Activated CD4-positive, alpha-beta T cell treated with anti-CD3 and anti-CD28 coated beads, Interleukin-2, amount 50 U/mL, for 1 hour (primary cell): ENCODE measurements around the gene LCT.
"Not testable (repeated sequence)": the region's sequence is repeated elsewhere in the genome, so short reads cannot be mapped to it uniquely, and the experiment has no call there.

Source experiments
- DNase-seq: peaks from one replicate; pipeline ENCODE4 v3.0.0-alpha.2; 2020

Gene LCT

DNA sequence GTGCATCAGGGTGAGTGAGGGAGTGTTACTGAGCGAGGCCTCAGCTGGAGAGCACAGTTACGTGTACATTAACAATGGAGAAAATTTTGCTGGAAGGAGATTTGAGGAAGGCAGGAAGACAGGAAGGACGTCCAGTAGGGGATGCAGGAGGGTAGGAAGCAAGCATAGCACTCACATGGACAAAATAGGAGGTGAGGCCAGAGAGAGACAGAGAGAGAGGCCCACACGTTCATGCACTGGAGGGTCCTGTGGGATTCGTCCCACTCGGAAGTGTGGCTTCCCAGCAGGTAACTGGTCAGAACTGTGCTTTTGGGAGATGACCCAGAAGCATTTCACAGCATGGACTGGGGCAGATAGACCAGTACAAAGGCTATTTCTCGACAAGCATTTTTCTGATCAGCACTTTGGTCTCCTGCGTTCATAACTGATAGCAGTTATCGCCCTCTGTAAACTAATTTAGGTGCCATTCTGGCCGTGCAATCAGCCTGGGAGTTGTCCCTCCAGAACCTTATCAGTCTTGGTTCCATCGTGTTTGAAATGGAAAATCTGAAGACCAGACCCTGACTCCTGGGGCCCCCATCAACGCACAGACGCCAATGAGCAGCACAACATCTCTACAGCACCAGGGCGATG is 5.7 kb downstream of the LCT start:
- no peak for DNase-seq

DNA sequence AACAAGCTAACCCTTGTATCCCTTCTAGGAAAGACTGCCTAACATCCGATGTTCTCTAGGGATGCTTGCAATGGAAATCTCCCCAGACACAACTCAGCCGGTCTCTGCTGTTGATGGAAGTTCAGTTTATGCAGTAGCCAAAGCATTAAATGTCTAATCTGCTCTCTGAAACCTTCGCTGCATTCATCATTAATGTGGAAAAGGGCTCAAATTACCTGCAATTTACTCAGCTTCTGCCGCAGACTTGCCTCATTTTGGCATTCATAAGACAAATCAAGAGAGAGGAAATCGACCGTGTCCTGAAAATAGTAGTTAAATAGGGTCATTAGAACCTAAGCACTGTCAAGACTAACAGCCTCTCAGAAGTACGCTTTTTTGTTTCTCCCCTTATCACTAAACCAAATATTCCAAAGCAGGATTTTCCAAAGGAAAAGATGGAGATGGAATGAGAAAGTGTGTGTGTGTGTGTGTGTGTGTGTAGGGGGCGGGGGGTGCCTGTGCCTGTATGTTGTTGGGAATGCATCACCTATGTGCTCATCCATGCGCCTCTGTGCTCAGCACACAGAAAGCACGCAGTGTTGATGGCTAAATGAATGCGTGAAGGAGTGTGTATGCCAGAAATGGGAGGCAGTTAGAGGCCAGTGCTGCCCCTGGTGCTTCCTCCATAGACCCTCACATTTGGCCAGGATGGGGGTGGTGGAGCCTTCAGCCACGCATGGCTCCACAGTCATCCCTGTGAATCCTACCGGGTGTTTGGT is 7.4 kb downstream of the LCT start:
- DNase-seq = no peak

DNA sequence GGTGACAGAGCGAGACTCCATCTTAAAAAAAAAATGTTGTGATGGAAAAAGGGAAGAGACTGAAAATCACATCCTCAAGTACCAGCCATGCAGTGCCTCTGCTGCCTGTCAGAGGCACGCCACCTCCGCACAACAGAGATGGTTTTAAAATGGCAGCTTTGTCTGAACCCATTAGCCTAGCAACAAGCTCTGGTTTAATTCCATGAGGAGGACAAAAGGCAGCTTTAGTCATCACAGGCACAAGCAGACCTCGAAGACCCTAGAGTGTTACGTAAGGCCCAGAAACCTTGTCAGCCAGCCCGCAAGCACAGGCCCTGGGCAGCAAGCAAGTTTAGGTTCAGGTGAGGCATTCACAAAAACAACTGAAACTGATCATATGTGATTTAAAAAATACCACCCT is 10.4 kb downstream of the LCT start:
- no peak for DNase-seq

DNA sequence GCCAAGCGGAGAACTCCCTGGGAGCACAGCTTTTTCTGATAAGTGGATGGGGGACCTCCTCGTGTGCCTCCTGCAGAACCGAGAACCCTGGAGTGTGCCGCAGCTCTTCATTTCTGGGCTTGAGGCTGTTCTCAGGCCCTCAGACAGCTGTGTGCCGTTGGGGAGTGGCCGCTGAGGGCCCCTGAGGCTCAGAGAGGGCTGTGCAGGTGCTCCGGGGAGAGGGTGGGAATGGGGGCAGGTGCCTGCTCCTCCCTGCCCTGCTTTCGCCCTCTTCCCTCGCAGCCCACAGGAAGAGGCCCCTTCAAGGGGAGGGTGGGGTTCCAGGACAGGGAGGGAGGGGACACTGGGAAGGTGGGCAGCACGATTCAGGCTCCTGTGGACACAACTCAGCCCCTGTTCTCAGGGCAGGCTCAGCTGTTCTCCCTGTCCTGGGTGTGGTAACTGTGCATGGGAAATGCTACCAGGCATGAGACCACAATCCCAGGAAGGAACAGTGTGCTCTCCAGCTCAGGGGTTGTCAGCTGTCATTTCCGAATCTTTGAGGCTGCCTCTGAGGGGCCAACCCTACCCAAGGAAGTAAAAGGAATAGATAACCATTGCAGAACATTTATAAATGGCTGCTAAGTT is 11.3 kb downstream of the LCT start:
- DNase-seq = no peak

DNA sequence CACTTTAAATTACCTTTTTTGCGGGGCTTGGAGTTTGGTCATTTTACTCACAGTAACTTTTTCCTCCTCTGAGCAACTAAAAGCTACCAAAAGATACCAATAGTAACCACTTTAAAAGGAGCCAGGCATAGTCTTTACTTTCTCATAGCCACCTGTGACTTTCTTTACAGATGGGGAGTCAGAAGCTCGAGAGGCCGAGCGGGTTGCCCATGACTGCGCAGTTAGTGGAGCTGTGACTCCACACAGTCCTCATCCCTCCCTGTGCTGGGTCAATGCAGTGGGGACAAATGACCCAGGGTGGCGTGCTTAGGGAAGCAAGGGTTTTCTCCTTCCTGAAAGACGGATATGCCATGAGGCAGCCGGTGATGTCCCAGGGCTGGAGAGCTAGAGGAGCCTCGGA is 11.9 kb downstream of the LCT start:
- no peak for DNase-seq

DNA sequence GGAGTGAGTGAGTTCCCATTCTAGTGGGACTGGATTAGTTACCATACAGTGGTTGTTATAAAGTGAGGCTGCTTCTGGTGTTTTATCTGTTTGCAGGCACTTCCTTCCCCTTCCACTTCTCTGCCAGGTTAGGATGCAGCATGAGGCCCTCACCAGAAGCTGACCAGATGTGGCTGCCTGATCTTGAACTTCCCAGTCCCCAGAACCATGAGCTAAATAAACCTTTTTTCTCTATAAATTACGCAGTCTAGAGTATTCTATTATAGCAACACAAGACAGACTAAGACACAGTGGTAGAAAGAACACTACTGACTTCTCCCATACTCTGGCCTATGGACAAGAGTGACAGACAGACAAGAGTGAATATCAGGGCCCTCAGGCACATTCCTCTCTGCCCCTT is 14.1 kb downstream of the LCT start:
- no peak for DNase-seq

DNA sequence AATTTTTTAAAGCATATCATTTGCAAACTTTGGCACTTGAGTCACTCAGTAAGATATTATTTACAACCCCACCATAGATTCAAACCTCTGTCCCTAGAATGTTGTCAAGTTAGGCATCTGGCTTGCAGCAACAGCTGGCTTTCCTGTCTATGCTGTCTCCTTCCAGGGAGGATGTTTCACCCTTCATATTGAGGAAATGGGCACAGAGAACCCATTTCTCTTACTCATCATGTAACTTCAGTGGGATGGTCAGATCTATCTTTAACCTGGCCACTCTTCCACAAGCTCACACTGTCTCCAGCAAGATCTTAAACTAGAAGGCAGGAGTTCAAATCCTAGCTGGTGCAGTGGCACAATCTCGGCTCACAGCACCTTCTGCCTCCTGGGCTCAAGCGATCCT is 15.8 kb downstream of the LCT start:
- no peak for DNase-seq

DNA sequence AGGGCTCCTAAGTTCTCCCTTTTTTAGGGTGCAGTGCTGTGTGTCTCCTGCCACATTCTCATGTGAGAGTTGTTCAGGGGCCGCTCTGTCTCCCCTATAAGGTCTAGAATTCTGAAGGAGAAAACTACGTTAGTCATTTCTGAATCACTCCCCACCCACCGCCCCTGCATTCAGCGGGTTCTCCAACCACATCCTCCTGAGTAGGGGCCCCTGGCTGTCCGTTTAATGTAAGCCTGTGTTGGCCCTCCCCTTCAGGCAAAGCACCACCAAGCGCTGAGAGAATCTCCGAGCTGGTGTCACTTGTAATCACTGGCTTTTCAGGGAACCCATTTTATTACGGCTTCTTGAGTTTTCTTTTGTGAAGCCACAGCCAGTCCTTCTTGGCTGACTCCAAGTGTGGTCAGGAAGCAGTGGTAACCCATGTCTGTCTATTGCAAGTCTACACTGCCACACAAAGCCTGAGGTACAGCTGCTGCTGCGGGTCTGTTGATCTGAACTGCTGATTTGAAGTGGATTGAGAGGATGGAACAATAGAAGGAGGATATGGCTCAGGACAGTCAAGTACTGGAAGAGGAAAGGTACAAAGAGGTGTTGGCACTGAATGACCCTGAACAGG is 16.9 kb downstream of the LCT start:
- DNase-seq = peak; percentile 29

DNA sequence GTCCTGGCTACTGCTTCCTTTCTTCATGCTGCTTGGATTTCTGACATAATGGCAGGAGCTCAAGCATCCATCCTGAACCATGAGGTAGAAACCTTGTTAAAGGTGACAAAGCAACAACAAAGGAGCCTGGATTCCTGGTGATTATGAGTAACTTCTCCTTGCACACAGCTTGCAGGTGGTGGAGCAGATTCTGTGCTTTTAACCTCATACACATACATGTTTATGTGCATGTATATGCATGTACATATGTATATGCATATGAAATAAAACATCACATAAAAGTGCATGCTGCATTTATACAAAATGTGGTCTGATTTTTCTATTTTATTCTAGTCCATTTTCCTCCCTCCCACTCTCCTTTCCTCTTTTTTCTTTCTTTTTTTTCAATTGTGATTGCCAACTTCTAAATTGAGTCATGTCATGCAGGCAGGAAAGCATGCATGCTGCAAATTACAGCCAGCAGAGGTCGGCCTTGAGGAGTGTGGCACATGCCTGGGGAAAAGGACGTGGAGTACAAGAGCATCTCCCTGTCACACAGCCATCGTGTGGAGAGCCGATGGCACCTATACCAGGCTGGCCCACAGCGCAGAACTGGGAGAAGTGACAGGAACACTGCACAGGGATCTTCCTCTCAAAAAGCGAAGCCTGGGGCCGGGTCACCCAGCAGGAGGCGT is 17.9 kb downstream of the LCT start:
- DNase-seq = no peak

DNA sequence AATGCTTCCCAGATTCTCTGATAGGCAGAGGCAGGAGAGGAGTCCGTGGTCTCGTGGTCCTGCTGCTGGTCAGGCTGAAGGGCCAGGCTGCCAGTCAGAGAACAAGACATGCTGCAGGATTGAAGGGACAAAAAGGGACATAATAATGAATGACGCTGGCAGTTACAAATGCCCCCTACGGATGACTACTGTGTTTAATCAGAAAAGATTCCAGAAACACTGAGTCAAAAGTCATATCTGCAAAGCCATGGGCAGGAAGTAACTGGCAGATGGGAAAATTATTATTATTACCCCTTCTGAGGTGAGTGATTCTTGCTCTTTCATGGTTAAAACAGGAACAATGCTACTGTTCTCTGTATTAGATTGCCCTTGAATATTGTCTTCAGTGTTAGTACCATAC is 19.0 kb downstream of the LCT start:
- no peak for DNase-seq

DNA sequence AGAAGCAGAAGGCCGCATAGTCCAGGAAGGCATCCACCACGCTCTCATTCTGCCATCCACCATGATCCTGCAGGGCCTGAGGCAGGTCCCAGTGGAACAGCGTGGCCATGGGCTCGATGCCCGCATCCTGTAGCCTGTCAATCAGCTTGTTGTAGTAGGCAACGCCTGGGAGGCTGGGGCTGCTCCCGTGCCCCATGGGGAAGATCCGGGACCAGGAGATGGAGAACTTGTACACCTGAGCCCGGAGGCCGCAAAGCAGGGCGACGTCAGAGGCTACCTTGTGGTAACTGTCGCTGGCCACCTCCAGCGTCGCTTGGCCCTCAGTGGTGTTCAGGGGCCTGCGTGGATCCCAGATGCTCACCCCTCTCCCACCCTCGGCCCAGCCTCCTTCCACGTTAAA is 19.5 kb downstream of the LCT start:
- DNase-seq = no peak

DNA sequence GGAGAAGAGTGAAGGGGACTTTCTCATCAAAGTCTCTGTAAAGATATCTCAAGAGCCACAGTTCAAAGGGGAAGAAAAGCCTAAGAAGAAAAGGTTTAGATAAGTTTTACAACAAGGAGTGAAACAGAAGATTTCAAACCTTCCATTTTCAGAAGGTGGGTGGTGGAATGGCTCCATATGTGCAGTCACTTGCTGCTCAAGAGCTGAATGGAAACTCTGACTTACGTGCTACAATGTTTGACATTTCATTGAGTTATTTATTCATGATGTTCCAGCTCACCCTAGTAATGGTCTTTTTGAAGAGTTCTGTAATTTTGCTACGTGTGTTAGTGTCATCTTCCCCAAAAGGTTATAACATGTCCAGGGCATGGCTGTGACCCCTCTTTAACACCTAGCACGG is 21.7 kb downstream of the LCT start:
- DNase-seq = no peak

DNA sequence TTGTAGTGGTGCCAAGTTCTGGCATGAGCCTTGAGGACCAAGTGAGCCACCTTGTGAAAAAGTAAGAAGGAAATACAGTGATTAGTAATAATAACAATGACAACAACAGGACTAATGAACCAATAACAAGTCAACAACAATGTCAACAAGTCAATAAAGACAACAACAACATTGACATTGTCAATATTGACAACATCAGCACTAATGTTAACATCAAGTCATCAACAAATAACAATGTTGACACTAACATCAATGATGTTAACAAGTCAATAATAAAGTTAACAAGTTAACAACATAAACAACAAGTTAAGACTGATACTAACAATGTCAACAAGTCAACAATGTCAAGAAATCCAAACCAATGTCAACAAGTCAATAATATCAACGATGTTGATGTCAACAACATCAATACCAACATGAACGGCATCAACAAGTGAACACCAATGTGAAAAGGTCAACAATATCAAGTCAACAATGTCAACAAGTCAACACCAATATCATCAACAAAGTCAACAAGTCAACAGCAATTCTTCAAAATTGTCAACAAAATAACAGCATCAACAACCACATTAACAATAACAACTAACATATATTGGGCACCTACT is 24.0 kb downstream of the LCT start:
- no peak for DNase-seq

DNA sequence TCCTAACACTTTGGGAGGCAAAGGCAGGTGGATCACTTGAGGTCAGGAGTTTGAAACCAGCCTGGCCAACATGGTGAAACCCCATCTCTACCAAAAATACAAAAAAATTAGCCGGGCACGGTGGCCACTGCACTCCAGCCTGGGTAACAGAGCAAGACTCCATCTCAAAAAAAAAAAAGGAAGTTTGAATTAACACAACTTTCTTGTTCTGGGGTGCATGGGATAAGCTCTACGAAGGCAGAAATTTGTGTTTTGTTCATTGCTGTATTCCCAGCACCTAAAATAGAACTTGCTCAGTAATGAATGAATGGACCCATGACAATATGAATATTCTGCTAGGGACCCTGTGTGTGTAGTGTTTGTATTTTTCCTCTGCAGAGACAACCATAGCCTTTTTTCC is 29.1 kb downstream of the LCT start:
- DNase-seq = not testable (repeated sequence)

DNA sequence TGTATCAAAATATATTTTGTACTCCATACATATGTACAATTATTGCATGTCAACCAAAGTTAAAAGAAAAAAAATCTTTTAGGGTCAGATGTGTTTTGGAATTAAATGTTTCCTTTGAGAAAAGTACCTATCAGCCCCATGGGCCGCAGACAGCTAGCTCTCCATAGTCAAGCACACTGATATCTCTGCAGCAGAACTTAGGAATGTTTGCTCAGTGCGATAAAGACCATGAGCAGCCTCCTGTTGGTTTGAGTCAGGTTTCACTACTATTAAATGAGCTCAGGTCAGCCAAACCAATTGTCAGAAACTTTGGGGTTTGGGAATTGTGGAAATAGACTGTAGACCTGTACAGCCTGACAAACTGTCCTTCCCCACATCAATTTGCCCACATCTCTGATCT is 33.7 kb downstream of the LCT start:
- DNase-seq = no peak

DNA sequence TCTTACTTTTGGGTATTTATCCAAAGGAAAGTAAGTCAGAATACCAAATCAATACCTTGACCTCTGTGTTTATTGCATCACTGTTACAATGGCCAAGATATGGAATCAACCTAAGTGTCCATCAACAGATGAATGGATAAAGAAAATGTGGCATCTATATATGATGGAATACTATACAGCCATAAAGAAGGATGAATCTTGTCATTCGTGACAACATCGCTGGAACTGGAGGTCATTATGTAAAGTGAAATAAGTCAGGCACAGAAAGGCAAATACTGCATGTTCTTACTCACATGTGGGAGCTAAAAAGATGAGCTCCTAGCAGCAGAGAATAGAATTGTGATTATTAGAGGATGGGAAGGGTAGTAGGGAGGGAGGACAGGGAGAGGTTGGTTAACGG is 34.6 kb downstream of the LCT start:
- DNase-seq = no peak

DNA sequence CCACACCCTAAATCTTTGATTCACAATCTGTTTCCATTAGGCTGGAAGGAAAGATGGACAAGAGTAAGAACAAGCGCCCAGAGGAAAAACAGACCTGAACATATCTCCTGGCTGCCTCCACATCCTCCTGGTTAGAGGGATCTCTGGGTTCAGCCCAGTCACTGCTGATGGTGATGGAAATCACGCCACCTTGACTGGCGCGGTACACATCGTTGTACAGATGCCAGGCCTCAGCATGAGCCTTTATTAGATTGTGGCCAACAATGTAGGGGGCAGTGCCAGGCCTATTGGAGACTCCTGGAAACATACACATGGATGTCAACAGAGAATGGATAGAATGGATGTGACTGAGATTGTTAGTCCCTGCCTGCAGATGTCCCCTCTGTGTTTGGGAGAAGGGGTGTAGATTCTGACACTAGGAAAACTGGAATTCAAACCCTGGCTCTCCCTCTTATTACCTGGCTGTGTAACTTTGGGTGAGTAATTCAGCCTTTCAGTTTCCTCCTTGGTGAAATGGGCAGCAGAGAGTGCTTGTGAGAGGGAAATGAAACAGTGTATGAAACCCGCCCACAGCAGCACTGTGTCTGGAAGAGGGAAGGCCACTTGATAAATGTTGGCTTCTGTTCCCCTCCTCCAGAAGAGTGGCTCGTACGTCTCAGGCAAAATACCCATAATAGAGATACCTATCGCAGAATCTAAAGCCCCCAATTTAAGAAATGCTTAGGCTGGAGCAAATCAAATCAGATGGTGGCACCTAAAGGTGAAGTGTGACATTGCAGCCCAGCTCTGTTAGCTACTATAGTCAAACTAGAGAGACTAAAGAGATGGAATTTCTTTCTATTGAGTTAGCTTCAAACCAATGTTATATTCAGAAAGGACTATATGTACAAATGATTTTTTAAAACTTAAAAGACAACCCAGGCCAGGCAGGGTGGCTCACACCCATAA is 36.2 kb downstream of the LCT start:
- DNase-seq = no peak

DNA sequence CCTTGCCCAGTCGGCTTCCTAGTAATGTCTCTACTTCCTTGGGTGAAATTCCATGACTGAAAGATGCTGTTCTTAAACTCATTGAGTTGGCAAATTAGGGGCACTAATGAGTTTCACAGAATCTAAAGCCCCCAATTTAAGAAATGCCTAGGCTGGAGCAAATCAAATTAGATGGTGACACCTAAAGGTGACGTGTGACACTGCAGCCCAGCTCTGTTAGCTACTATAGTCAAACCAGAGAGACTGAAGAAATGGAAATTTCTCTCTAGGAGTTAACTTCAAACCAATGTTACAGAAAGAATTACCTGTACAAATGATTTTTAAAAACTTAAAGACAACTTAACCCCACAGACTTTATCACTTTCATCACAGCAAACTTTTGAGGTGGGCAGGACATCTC is 37.2 kb downstream of the LCT start:
- no peak for DNase-seq

DNA sequence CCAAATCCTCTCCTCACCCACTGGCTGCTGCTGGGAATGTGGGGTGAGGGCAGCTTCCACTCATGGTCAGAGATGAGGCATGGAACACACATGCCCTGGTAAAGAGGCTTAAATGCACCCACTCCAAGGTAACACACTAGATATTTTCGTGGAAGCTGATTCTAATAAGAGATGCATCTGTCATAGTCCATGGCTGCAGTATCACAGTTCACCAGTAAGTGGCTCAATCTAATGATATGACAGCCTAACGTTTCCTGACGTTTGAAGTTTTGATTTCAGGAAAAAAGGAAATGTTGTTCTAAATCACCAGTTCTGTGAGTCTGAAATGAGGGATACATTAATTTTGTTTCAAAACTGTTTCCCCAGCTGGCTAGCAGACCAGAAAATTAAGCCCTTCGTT is 38.2 kb downstream of the LCT start:
- no peak for DNase-seq

DNA sequence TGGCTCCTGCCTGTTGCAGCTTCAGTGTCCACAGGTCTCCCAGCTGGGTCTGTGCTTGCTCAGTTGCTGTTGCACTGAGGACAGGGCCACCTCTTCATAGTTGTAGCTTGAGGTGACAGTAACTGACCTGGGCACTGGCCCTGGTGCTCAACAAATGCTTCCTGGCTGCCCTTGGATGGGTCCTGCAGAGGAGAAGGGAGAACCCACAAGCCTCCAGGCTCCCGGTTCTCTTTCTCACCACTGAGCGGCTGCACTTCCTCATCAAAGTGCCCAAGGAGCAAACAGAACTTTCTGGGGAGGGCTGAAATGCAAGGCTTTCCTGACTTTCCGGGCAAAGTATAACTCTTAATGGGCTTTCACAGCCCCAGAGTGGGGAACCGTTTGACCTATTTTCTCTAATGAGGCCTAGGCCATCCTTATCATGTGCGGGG is 38.7 kb downstream of the LCT start:
- DNase-seq = no peak

DNA sequence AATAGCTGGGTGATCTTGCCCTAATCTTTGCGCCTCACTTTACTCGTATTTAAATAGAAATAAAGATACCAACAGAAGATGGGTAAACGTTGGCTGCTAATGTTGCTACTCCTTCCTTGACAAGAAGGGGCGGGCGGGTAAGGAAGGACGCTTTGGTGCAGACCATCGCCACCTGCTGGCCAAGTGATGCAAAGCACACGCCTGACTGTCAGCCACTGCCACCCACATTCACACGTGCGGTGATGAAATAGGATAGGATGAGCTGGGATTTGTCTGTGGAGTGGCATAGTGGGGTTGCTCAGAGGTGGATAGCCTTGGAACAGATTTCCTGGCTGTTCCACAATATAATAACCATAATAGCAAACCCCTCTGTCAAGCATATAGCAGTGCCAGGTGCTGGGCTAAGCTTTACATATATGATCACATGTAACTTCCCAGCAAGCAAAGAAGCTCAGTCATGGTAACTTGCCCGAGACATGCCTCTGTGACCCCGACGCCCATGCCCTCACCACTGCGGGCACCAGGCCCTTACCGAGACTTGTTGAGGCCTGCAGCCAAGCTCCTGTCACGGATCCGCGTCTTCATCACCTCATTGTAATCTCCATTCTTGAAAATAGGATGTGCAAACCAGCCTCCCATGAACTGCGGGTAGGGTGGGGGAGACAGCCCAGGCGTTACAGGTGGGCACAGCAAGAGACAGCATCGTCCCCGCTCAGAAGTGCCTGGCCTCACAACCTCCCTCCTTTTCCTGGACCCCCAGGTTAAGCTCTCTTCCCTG is 39.3 kb downstream of the LCT start:
- peak; percentile 74 for DNase-seq
